BE2C (cell line): ENCODE data around the gene CCKAR.

Experiments
- DNase-seq: peaks from one replicate; pipeline ENCODE4 v3.0.0-alpha.2; 2020
- H3K27me3 ChIP-seq: fragments of 250-450 bp; sonication (Bioruptor Pico); 2 replicates; pipeline ENCODE4 v1.5.1; 2020; ENCODE audit warnings: mild to moderate bottlenecking
- H3K36me3 ChIP-seq: fragments of 250-450 bp; sonication (Bioruptor Pico); 2 replicates; pipeline ENCODE4 v1.5.1; 2020; ENCODE audit warnings: mild to moderate bottlenecking
- H3K4me1 ChIP-seq: fragments of 250-450 bp; sonication (Bioruptor Pico); 2 replicates; pipeline ENCODE4 v1.5.1; 2020
- H3K4me3 ChIP-seq: 2 replicates; pipeline ENCODE4 v1.5.1; 2011; ENCODE audit warnings: low read depth, low read length
- H3K9me3 ChIP-seq: fragments of 250-450 bp; sonication (Bioruptor Pico); 2 replicates; pipeline ENCODE4 v1.5.1; 2020
- TF ChIP-seq, protein P1 (sequence below): IDR thresholded peaks from 2 replicates; pipeline ENCODE4 v1.5.1; 2012; ENCODE audit warnings: mild to moderate bottlenecking, low read depth, low read length

CCKAR gene

DNA sequence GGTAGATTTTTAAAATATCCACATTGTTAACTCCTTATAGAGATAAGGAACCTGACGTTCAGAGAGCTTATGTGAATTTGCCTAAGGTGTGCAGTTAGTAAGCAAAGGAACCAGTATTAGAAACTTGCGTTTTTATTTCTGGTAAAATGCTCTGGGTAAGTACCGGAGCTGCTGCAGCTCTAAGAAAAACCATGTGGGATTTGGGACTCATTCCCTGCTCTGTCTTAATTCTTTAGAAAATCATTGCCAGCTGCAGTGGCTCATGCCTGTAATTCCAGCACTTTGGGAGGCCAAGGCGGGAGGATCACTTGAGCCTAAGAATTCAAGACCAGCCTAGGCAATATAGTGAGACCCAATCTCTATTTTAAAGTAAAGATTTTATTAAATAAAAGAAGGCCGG lies 5.8 kb downstream of the CCKAR start:
- DNase-seq, result no peak
- H3K36me3 ChIP-seq, result no peaks in the 10 kb centered on the region
- TF ChIP-seq, protein P1, sequence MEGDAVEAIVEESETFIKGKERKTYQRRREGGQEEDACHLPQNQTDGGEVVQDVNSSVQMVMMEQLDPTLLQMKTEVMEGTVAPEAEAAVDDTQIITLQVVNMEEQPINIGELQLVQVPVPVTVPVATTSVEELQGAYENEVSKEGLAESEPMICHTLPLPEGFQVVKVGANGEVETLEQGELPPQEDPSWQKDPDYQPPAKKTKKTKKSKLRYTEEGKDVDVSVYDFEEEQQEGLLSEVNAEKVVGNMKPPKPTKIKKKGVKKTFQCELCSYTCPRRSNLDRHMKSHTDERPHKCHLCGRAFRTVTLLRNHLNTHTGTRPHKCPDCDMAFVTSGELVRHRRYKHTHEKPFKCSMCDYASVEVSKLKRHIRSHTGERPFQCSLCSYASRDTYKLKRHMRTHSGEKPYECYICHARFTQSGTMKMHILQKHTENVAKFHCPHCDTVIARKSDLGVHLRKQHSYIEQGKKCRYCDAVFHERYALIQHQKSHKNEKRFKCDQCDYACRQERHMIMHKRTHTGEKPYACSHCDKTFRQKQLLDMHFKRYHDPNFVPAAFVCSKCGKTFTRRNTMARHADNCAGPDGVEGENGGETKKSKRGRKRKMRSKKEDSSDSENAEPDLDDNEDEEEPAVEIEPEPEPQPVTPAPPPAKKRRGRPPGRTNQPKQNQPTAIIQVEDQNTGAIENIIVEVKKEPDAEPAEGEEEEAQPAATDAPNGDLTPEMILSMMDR, result no peak
- no peaks in the 10 kb centered on the region; the same call in 1 of the 2 replicates for H3K27me3 ChIP-seq
- H3K9me3 ChIP-seq, result no peaks in the 10 kb centered on the region
- no peaks in the 10 kb centered on the region for H3K4me1 ChIP-seq
- H3K4me3 ChIP-seq, result no peak overlapping the region

DNA sequence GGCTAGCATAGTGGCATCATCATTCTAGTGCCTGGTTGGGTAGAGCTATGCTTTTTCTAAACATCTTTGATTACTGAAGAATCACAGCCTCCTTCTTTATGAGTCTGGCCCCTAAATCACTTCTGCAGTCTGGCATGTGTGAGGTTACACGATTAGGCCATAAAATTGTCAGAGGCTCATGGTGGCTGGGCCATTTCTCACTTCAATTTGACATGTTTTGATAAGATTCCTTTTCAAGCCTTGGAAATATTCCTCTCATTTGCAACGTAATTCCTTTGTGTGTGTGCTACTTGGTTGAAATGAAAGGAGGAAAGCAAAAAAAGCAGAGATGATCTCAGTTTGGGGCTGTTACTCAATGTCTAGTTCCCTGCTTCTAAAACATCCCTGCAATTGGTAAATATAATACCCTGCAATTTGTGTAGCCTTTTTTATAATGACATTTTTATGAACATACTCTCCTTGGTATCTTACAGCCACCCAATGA lies 6.2 kb downstream of the CCKAR start:
- Histone ChIP-seq H3K27me3 (no peaks in the 10 kb centered on the region; the same call in 1 of the 2 replicates), H3K4me1 (no peaks in the 10 kb centered on the region), H3K4me3 (no peak overlapping the region), H3K36me3 (no peaks in the 10 kb centered on the region), H3K9me3 (no peaks in the 10 kb centered on the region)
- DNase-seq, result no peak
- TF ChIP-seq, protein P1, result no peak

DNA sequence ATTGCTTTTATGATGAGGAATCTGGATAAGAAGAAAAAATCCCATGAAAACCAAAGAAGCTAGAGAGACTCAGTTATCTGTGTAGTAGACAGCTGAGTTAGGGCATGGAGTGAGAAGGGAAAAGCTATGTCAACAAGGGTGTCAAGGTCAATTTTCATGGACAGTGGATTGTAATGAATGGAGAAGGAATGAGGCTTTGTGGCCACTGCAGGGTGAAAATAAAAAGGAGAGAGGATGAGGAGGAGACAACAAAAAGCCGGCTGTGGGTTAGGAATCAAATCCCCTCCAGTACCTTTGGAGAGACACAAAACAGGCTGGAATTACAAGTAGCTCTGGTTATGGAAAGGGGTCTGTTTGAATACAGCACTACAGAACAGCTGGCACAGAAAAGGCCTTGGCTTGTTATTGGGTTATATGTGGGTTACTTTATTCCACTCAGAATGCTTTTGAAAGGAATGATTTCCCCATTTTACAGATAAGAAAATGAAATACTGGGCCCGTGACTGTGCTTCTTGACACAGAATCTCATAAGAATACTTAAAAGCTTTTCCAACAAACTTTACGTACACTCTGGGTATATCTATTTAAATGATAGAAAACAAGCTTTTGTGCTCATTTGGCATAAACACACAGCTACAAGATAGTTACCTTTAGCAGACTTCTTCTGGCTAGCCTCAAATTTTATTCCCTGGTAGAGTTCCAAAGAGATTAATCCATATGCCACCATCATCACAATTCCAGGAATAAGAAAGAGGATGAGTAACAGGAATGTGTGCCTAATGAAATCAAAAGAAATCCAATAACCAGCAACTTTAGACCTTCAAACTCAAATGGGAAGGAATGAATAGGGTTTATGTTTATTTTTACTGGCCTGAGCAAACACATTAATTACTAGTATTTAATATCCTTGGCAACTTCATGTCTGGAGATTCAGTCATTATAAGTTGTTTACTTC lies 7.5 kb downstream of the CCKAR start:
- DNase-seq, result no peak
- Histone ChIP-seq H3K36me3 (no peaks in the 10 kb centered on the region), H3K4me1 (no peaks in the 10 kb centered on the region), H3K9me3 (no peaks in the 10 kb centered on the region), H3K27me3 (no peaks in the 10 kb centered on the region; the same call in 1 of the 2 replicates), H3K4me3 (no peak overlapping the region)
- TF ChIP-seq, protein P1, result no peak

DNA sequence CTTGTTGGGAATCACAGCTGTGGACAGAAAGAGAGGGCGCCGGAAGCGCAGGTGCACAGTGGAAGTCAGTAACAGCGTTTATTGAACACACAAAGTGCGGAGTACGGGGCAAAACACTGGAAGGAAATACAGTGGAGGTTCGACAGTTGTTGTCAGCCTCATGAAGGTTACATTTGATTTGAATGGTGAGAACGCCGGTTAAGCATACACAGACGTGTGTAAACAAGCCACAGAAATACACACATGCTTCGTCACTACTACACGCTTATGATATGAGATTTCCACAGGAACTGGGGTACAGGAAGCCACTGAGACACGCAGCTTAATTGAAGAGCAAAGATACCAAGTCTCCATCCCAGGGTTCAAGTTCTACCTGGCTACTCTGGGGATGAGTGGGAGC lies 12.0 kb downstream of the CCKAR start:
- Histone ChIP-seq H3K36me3 (no peaks in the 10 kb centered on the region), H3K4me1 (no peaks in the 10 kb centered on the region), H3K27me3 (no peaks in the 10 kb centered on the region; the same call in 1 of the 2 replicates), H3K9me3 (no peaks in the 10 kb centered on the region), H3K4me3 (no peak overlapping the region)
- TF ChIP-seq, protein P1, result no peak
- DNase-seq, result no peak

DNA sequence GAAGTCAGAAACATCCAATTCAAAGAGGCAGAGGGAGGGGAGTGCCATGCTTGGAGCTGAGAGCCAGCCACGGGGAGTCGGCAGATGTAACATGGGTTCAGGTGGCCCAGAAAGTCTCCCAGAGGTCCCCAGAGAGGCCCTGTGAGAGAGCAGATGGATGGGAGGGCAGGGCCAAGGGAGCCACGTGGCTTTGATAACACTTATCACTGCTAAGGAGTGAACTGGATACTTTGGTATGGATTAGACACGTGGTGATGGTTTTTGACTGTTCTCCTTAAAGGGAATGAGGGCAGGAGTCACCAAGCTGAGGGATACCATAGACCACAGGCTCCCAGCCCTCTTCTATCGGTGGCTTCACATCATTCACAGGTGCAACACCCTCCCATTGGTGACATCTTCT lies 13.7 kb downstream of the CCKAR start:
- no peaks in the 10 kb centered on the region for H3K36me3 ChIP-seq
- H3K9me3 ChIP-seq, result no peaks in the 10 kb centered on the region
- TF ChIP-seq, protein P1, result no peak
- H3K4me3 ChIP-seq, result no peak overlapping the region
- DNase-seq, result no peak
- no peaks in the 10 kb centered on the region for H3K4me1 ChIP-seq
- no peaks in the 10 kb centered on the region; the same call in 1 of the 2 replicates for H3K27me3 ChIP-seq

DNA sequence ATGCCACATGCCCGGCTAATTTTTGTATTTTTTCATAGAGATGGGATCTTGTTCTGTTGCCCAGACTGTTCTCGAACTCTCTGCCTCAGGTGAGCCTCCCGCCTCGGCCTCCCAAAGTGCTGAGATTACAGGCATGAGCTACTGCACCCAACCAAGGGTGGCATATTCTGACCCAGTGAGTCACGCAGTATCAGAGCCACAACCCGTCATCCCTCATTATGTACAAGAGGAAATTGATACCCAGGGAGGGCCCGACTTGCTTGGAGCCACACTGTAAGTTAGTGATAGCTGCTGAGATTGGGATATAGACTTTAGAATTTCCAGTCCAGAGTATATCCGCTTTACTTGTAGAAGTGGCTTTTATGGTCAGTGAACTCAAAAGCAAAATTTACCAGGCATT lies 14.6 kb downstream of the CCKAR start:
- H3K36me3 ChIP-seq, result no peaks in the 10 kb centered on the region
- no peaks in the 10 kb centered on the region for H3K9me3 ChIP-seq
- H3K27me3 ChIP-seq, result no peaks in the 10 kb centered on the region
- H3K4me1 ChIP-seq, result no peaks in the 10 kb centered on the region
- DNase-seq, result no peak
- TF ChIP-seq, protein P1, result no peak
- H3K4me3 ChIP-seq, result no peak overlapping the region
